Hepatocyte (in vitro differentiated cells): Measurements from ENCODE around the gene PRDM13. TPM values are rescaled to one million over a fixed set of nuclear protein-coding genes. Genes with fewer than 3 reads are reported as not detected.

Source experiments
- DNase-seq: peaks from one replicate; pipeline ENCODE4 v3.0.0-alpha.2; 2016; ENCODE audit warnings: low spot score
- H2AFZ ChIP-seq: fragments of 200-600 bp; sonication (generic); 2 replicates; pipeline ENCODE4 v1.6.0; 2016; ENCODE audit warnings: antibody characterized with exemption, mild to moderate bottlenecking
- H3K27ac ChIP-seq: fragments of 200-600 bp; sonication (generic); 2 replicates; pipeline ENCODE4 v1.5.1; 2016; ENCODE audit warnings: mild to moderate bottlenecking
- H3K27me3 ChIP-seq: fragments of 200-600 bp; sonication (generic); 2 replicates; pipeline ENCODE4 v1.6.1; 2016
- H3K36me3 ChIP-seq: fragments of 200-600 bp; sonication (generic); replicated peaks from 2 replicates; pipeline ENCODE4 v1.5.1; 2016; ENCODE audit warnings: low read depth; ENCODE audit not compliant: insufficient read depth
- H3K4me1 ChIP-seq: fragments of 200-600 bp; sonication (generic); 2 replicates; pipeline ENCODE4 v1.5.1; 2016; ENCODE audit warnings: mild to moderate bottlenecking, moderate library complexity; ENCODE audit not compliant: insufficient read depth
- H3K4me2 ChIP-seq: fragments of 200-600 bp; sonication (generic); 2 replicates; pipeline ENCODE4 v1.6.0; 2016
- H3K4me3 ChIP-seq: fragments of 200-600 bp; sonication (generic); 2 replicates; pipeline ENCODE4 v1.5.1; 2016; ENCODE audit warnings: mild to moderate bottlenecking
- H3K79me2 ChIP-seq: fragments of 200-600 bp; sonication (generic); 2 replicates; pipeline ENCODE4 v1.6.0; 2017; ENCODE audit warnings: mild to moderate bottlenecking
- H3K9me2 ChIP-seq: fragments of 200-600 bp; sonication (generic); replicated peaks from 2 replicates; pipeline ENCODE4 v1.6.0; 2017; ENCODE audit warnings: mild to moderate bottlenecking; ENCODE audit not compliant: insufficient read depth
- H3K9me3 ChIP-seq: fragments of 200-600 bp; sonication (generic); 2 replicates; pipeline ENCODE4 v1.5.1; 2016; ENCODE audit warnings: low read depth, mild to moderate bottlenecking
- H4K20me1 ChIP-seq: fragments of 200-600 bp; sonication (generic); 2 replicates; pipeline ENCODE4 v1.6.0; 2016; ENCODE audit warnings: mild to moderate bottlenecking; ENCODE audit not compliant: insufficient read depth, poor library complexity, severe bottlenecking
- CTCF ChIP-seq: fragments of 200-600 bp; sonication (generic); IDR thresholded peaks from 2 replicates; pipeline ENCODE4 v1.5.1; 2016; ENCODE audit warnings: antibody characterized with exemption, mild to moderate bottlenecking; ENCODE audit not compliant: poor library complexity
- EZH2 ChIP-seq: fragments of 200-600 bp; sonication (generic); IDR thresholded peaks from 2 replicates; pipeline ENCODE4 v1.6.1; 2016; ENCODE audit warnings: antibody characterized with exemption, mild to moderate bottlenecking, borderline replicate concordance
- EZH2phosphoT487 ChIP-seq: fragments of 200-600 bp; sonication (generic); IDR thresholded peaks from one replicate; pipeline ENCODE4 v1.6.1; 2018; ENCODE audit warnings: antibody characterized with exemption, mild to moderate bottlenecking, low read depth, moderate library complexity; ENCODE audit not compliant: unreplicated experiment, severe bottlenecking
- WGBS: methylation state at CpG from one replicate; pipeline ENCODE4 v1.1.6; 2016; ENCODE audit warnings: low lambda C conversion rate; ENCODE audit errors: missing lambda C conversion rate; 5-methylcytosine and 5-hydroxymethylcytosine counted together
- polyA plus RNA-seq: library from polyadenylated mRNA; unstranded; fragments of >200 nt; fragmentation: Nextera tagmentation; extraction: Ambion mirVana; gene quantifications from 2 replicates; pipeline ENCODE4 v1.2.1, GENCODE V29; 2016
- total RNA-seq: library from RNA; depleted of rRNA; stranded (reverse); fragments of >200 nt; gene quantifications from 2 replicates; pipeline ENCODE4 v1.2.3, GENCODE V29; 2014

The PRDM13 gene
- total and polyA plus RNA-seq, 2 experiments from 2014 or later, result not detected

- Histone ChIP-seq H3K27me3 (peaks cover 89% of the 10 kb centered on the region), H3K27ac (no peak overlapping the region), H4K20me1 (no peaks in the 10 kb centered on the region), H3K9me3 (no peaks in the 10 kb centered on the region), H2AFZ (peak overlapping the region; percentile 82), H3K4me3 (peak overlapping the region; percentile 94), H3K4me2 (peak overlapping the region; percentile 100), H3K36me3 (no peaks in the 10 kb centered on the region), H3K9me2 (no peaks in the 10 kb centered on the region), H3K4me1 (peaks cover 5% of the 10 kb centered on the region), H3K79me2 (no peaks in the 10 kb centered on the region)
- TF ChIP-seq EZH2phosphoT487 (no peak), EZH2 (peak; percentile 80), CTCF (peak; percentile 64)
- 1% methylated on average over 52 of the region's 52 CpGs for WGBS
- DNase-seq, result peak; percentile 83
Observed at GRCh38 chr6:99588618-99589289, 17.9 kb upstream of the PRDM13 start.

GRCh38 chr6:99589290-99589672, 17.4 kb upstream of the PRDM13 start:
- H3K4me2 ChIP-seq, result peak overlapping the region; percentile 100
- H3K4me1 ChIP-seq, result peaks cover 5% of the 10 kb centered on the region
- no peak overlapping the region for H3K27ac ChIP-seq
- peak overlapping the region; percentile 94 for H3K4me3 ChIP-seq
- peak overlapping the region; percentile 82 for H2AFZ ChIP-seq
- no peak for DNase-seq
- H3K9me2 ChIP-seq, result no peaks in the 10 kb centered on the region
- no peaks in the 10 kb centered on the region for H4K20me1 ChIP-seq
- WGBS, result under 1% methylated on average over 18 of the region's 21 CpGs
- no peaks in the 10 kb centered on the region for H3K79me2 ChIP-seq
- H3K36me3 ChIP-seq, result no peaks in the 10 kb centered on the region
- no peak for TF ChIP-seq EZH2phosphoT487
- no peak for TF ChIP-seq CTCF
- TF ChIP-seq EZH2, result no peak
- H3K27me3 ChIP-seq, result peaks cover 90% of the 10 kb centered on the region
- H3K9me3 ChIP-seq, result no peaks in the 10 kb centered on the region

- WGBS, result 32% methylated on average over 10 of the region's 10 CpGs
- peaks cover 90% of the 10 kb centered on the region for H3K27me3 ChIP-seq
- H3K79me2 ChIP-seq, result no peaks in the 10 kb centered on the region
- no peak for TF ChIP-seq CTCF
- TF ChIP-seq EZH2phosphoT487, result peak; percentile 21
- DNase-seq, result no peak
- no peaks in the 10 kb centered on the region for H3K9me2 ChIP-seq
- H3K4me2 ChIP-seq, result peak overlapping the region; percentile 100
- no peaks in the 10 kb centered on the region for H3K9me3 ChIP-seq
- H3K36me3 ChIP-seq, result no peaks in the 10 kb centered on the region
- H3K4me1 ChIP-seq, result peaks cover 5% of the 10 kb centered on the region
- no peaks in the 10 kb centered on the region for H4K20me1 ChIP-seq
- H3K27ac ChIP-seq, result no peak overlapping the region
- H3K4me3 ChIP-seq, result no peak overlapping the region
- no peak overlapping the region for H2AFZ ChIP-seq
Observed at GRCh38 chr6:99589907-99590493, 16.6 kb upstream of the PRDM13 start.
